Lung (tissue), 12 donors: ENCODE measurements around the gene CTPS1. TPM values are rescaled to one million over a fixed set of nuclear protein-coding genes. Genes with fewer than 3 reads are reported as not detected.

Experiments used
- ATAC-seq: fragments of 200-7000 bp; cut with Tn5 transposase; one replicate; pipeline ENCODE4 v1.9.1; 2020; ENCODE audit warnings: moderate number of reproducible peaks; ENCODE audit not compliant: insufficient read depth, low FRiP score
- DNase-seq, 3 donors: peaks; one replicate each; pipeline ENCODE4 v3.0.0-alpha.2; 2013 to 2017
- H3K27ac ChIP-seq, 2 donors: one replicate each; pipeline ENCODE4 v1.5.1; 2013; ENCODE audit warnings: mild to moderate bottlenecking in 2 of 2, moderate library complexity in 2 of 2, control low read depth in 1 of 2, inconsistent platforms in 1 of 2, low read depth in 1 of 2, low read length in 1 of 2
- H3K27me3 ChIP-seq, 3 donors: one replicate each; pipeline ENCODE4 v1.5.1; 2013; ENCODE audit warnings: low read length in 2 of 3; ENCODE audit not compliant: control insufficient read depth in 3 of 3, insufficient read depth in 3 of 3
- H3K36me3 ChIP-seq, 4 donors: one replicate each; pipeline ENCODE4 v1.5.1; 2013; ENCODE audit warnings: low read length in 4 of 4, mild to moderate bottlenecking in 1 of 4, moderate library complexity in 1 of 4; ENCODE audit not compliant: control insufficient read depth in 4 of 4, insufficient read depth in 4 of 4
- H3K4me1 ChIP-seq, 5 donors: one replicate each; pipeline ENCODE4 v1.5.1; 2013; ENCODE audit warnings: low read length in 5 of 5, mild to moderate bottlenecking in 2 of 5, moderate library complexity in 1 of 5; ENCODE audit not compliant: control insufficient read depth in 5 of 5, insufficient read depth in 5 of 5
- H3K4me3 ChIP-seq: one replicate; pipeline ENCODE4 v1.5.1; 2013; ENCODE audit warnings: mild to moderate bottlenecking, control low read depth, moderate library complexity
- H3K9ac ChIP-seq, 2 donors: one replicate each; pipeline ENCODE4 v1.5.1; 2013; ENCODE audit warnings: low read length in 2 of 2, control low read depth in 1 of 2; ENCODE audit not compliant: insufficient read depth in 1 of 2
- H3K9me3 ChIP-seq, 4 donors: one replicate each; pipeline ENCODE4 v1.5.1; 2013; ENCODE audit warnings: low read length in 3 of 4, mild to moderate bottlenecking in 1 of 4, moderate library complexity in 1 of 4; ENCODE audit not compliant: control insufficient read depth in 4 of 4, insufficient read depth in 3 of 4
- CTCF ChIP-seq: IDR thresholded peaks from 2 replicates; pipeline ENCODE4 v1.5.1; 2012; ENCODE audit warnings: mild to moderate bottlenecking; ENCODE audit errors: control extremely low read depth, extremely low read depth
- WGBS, 2 donors: extraction: QIAGEN DNeasy Blood & Tissue Kit; methylation state at CpG; one replicate each; pipeline ENCODE4 v1.1.7; 2013; 5-methylcytosine and 5-hydroxymethylcytosine counted together
- polyA plus RNA-seq, 2 donors: library from polyadenylated mRNA; stranded (reverse); fragments of 200-250 nt; gene quantifications; one replicate each; pipeline ENCODE4 v1.2.1, GENCODE V29; 2013
- total RNA-seq, 2 donors: library from RNA; depleted of rRNA in 1 of 2; stranded (reverse); fragments of >200 nt in 1 of 2; gene quantifications; one replicate each; pipeline ENCODE4 v1.2.1, GENCODE V29; 2014 to 2021
- donor health status: control.
- donor health status: control.
- donor health status: Bipolar disorder and iron deficiency.
- donor health status: healthy.
- donor health status: DM: yes; HTN: yes; CAD: no.

CTPS1 gene
- total and polyA plus RNA-seq, 4 donors, result 10.6 to 26.0 (median 19.5) TPM

- DNase-seq (no peak), ATAC-seq (no peak)
- Histone ChIP-seq H3K27me3 (no peaks in the 10 kb centered on the region), H3K9ac (no peak overlapping the region), H3K4me1 (peaks cover 0 to 4% (median 0%) of the 10 kb centered on the region in 5 donors), H3K9me3 (no peaks in the 10 kb centered on the region), H3K36me3 (no peaks in the 10 kb centered on the region), H3K4me3 (no peak overlapping the region), H3K27ac (no peak overlapping the region)
- WGBS, 2 donors, result 71 to 94% methylated on average over 4 of the region's 4 CpGs
- TF ChIP-seq CTCF, result no peak
Observed at GRCh38 chr1:40966417-40966816, 13.1 kb upstream of the CTPS1 start.

GRCh38 chr1:40969445-40969844 lies 10.1 kb upstream of the CTPS1 start:
- DNase-seq (no peak), ATAC-seq (no peak)
- Histone ChIP-seq H3K27ac (no peak overlapping the region), H3K27me3 (no peaks in the 10 kb centered on the region), H3K9ac (no peak overlapping the region), H3K9me3 (no peaks in the 10 kb centered on the region), H3K4me1 (peaks cover 0 to 4% (median 0%) of the 10 kb centered on the region in 5 donors), H3K36me3 (no peaks in the 10 kb centered on the region), H3K4me3 (no peak overlapping the region)
- TF ChIP-seq CTCF, result no peak
- WGBS, 2 donors, result 94 to 95% methylated on average over 6 of the region's 6 CpGs

GRCh38 chr1:40971966-40972365 lies 7.5 kb upstream of the CTPS1 start:
- Histone ChIP-seq H3K27ac (no peak overlapping the region), H3K4me3 (no peak overlapping the region), H3K4me1 (peaks cover 0 to 4% (median 0%) of the 10 kb centered on the region in 5 donors), H3K9me3 (no peaks in the 10 kb centered on the region), H3K9ac (no peak overlapping the region), H3K27me3 (no peaks in the 10 kb centered on the region), H3K36me3 (no peaks in the 10 kb centered on the region)
- TF ChIP-seq CTCF, result no peak
- ATAC-seq (no peak), DNase-seq (no peak)
- 50% methylated on average over 1 of the region's 1 CpG for WGBS, 2 donors

GRCh38 chr1:40973912-40974311 lies 5.6 kb upstream of the CTPS1 start:
- ATAC-seq (no peak), DNase-seq (no peak)
- H3K27me3 ChIP-seq, result no peaks in the 10 kb centered on the region
- H3K36me3 ChIP-seq, result no peaks in the 10 kb centered on the region
- H3K9ac ChIP-seq, result no peak overlapping the region
- no peak for TF ChIP-seq CTCF
- WGBS, 2 donors, result 28 to 60% methylated on average over 2 of the region's 2 CpGs
- no peaks in the 10 kb centered on the region for H3K9me3 ChIP-seq
- no peak overlapping the region for H3K27ac ChIP-seq
- peaks cover 0 to 1% (median 0%) of the 10 kb centered on the region in 5 donors for H3K4me1 ChIP-seq
- no peak overlapping the region for H3K4me3 ChIP-seq
